Measurements from ENCODE around the gene DGKQ.
A peak's percentile ranks its signal among the peaks of the same experiment; 100 is the strongest.
"Not testable (repeated sequence)": the region's sequence is repeated elsewhere in the genome, so short reads cannot be mapped to it uniquely, and the experiment has no call there.

Gene DGKQ

DNA sequence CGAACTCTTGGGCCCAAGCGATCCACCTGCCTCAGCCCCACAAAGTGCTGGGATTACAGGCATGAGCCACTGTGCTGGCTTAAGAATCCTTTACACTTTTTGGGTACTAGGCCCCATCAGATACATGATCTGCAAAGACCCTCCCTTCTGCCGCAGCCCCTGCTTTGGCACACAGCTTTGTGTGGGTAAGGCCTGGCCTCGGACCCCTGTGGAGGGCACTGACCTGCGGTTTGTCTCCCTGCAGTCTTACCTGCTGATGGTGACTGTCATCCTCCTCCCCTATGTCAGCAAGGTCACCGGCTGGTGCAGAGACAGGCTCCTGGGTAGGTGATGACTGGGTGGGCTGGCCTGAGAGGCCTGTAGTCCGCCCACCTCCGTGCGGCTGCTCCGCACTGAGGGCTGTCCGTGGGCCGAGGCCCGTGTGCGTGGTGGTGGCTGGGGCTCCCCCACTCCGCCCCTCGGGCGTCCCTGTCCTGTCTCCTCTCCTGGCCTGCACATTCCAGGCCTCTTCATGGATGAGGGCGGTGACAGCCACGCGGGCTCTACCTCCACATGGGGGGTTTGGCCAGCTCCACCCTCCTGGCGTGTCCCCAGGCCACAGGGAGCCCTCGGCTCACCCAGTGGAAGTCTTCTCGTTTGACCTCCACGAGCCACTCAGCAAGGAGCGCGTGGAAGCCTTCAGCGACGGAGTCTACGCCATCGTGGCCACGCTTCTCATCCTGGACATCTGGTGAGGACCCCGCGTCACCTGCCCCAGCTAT, 18.0 kb downstream of the DGKQ start:
- no peak overlapping the region for H3K4me3 ChIP-seq
- H3K27ac ChIP-seq: no peak overlapping the region

GRCh38 chr4:954211-955020, 19.0 kb downstream of the DGKQ start:
- no peak overlapping the region for H3K4me3 ChIP-seq
- H3K27ac ChIP-seq: no peak overlapping the region

GRCh38 chr4:953574-953915, 19.8 kb downstream of the DGKQ start:
- no peak overlapping the region for H3K27ac ChIP-seq
- no peak overlapping the region for H3K4me3 ChIP-seq

DNA sequence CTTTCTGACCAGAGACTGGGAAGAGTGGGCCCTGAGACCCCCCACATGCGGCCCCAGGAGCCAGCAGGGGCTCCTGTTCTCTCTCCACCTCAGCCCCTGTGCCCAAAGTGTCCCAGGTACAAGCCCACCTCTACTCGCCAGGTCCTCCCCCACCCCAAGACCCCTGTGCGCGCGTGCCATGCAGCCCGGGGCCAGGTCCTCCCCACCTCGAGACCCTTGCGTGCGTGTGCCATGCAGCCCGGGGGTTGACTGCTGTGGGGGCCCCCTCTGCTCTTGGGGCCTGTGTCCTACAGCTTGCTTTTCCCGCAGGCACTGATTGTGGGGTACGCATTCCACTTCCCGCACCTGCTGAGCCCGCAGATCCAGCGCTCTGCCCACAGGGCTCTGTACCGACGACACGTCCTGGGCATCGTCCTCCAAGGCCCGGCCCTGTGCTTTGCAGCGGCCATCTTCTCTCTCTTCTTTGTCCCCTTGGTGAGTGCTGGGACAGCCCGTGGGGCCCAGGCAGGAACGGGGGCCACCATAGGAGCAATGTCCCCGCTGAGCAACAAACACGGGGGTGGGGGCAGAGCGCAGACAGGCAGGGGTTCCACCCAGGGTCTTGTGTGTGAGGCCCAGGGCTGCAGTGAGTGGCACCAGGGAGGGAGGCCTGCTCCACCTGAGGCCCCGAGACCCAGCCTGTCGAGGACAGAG, 20.3 kb downstream of the DGKQ start:
- no peak overlapping the region for H3K4me3 ChIP-seq
- no peak overlapping the region for H3K27ac ChIP-seq

DNA sequence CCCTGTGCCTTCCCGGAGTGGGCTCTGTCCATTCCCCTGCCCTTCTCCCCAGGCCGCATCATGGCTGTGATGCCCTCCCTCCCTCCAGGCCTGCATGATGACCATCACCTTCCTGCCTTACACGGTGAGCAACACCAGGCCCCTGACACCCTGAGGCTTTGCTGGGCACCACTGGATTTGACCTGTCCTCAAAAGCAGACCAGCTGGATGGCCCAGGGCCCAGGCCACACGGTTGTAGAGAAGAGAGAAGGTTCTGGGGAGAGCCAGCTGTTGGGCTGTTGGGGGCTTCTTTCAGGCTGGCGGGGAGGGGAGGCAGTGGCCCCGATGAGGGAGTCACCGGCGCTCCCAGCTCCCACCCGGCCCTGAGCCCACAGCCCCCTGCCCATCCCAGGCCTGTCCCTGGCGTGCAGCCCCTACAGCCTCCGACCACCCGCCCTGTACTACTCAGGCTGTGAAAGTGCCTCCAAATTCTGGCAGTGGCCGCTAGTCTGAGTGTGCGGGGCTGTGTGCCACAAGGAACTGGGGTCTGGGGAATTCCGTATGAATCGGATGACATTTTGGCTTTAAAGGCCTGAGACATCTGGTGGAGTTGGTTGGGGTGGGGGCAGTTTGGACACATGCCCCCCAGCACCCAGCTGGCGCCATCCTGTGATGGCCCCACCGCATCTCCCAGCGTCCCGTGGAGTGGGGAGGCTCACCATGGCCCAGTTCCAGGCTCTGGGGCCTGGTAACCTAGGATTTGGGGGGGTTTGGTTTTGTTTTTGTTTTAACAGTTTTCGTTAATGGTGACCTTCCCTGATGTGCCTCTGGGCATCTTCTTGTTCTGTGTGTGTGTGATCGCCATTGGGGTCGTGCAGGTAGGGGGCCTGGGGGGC, 21.5 kb downstream of the DGKQ start:
- Histone ChIP-seq H3K4me3 (no peak overlapping the region), H3K27ac (no peak overlapping the region)

GRCh38 chr4:951186-951585, 22.2 kb downstream of the DGKQ start:
- Histone ChIP-seq H3K4me3 (no peak overlapping the region), H3K27ac (no peak overlapping the region)

- no peak overlapping the region for H3K4me3 ChIP-seq
- H3K27ac ChIP-seq: no peak overlapping the region
These were observed 23.0 kb downstream of the DGKQ start for GRCh38 chr4:950136-951020.

- Histone ChIP-seq H3K4me3 (no peak overlapping the region), H3K27ac (no peak overlapping the region)
These were observed 23.7 kb downstream of the DGKQ start for GRCh38 chr4:949656-950055.

DNA sequence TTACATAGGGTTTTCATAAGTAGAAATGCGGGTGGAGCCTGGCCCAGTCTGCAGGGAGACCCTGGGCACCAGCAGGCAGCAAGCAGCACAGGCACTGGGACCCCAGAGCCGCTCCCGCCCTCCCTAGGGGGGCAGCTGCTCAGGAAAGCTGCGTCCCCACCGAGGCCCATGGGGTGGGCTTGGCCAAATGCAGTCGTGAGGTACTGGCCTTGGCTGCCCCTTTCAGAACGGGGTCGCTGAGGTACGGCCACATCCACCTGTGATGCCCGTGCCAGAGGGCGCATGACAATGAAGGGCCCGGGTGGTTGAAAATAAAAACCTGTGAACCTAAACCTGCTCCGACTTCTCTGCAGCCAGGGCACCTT, 24.5 kb downstream of the DGKQ start:
- H3K4me3 ChIP-seq: no peak overlapping the region
- no peak overlapping the region for H3K27ac ChIP-seq

GRCh38 chr4:948101-948935, 25.1 kb downstream of the DGKQ start:
- Histone ChIP-seq H3K27ac (no peak overlapping the region), H3K4me3 (no peak overlapping the region)

DNA sequence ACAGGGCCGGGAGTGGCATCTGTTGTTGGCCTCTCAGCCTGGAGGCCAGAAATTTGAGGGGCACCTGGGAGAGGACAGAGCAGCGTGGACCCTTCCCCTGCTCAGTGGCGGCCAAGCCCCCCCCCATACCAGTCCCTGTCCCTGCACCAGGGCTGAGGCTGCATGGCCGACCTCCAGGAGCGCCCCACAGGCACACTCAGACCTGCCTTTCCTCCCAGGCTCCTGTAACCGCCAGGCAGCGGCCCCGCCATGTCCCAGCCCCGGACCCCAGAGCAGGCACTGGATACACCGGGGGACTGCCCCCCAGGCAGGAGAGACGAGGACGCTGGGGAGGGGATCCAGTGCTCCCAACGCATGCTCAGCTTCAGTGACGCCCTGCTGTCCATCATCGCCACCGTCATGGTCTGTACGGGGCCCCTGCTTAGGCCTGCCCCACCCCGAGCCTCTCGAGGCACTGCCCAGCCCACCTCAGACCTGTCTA, 25.8 kb downstream of the DGKQ start:
- H3K4me3 ChIP-seq: no peak overlapping the region
- no peak overlapping the region for H3K27ac ChIP-seq

DNA sequence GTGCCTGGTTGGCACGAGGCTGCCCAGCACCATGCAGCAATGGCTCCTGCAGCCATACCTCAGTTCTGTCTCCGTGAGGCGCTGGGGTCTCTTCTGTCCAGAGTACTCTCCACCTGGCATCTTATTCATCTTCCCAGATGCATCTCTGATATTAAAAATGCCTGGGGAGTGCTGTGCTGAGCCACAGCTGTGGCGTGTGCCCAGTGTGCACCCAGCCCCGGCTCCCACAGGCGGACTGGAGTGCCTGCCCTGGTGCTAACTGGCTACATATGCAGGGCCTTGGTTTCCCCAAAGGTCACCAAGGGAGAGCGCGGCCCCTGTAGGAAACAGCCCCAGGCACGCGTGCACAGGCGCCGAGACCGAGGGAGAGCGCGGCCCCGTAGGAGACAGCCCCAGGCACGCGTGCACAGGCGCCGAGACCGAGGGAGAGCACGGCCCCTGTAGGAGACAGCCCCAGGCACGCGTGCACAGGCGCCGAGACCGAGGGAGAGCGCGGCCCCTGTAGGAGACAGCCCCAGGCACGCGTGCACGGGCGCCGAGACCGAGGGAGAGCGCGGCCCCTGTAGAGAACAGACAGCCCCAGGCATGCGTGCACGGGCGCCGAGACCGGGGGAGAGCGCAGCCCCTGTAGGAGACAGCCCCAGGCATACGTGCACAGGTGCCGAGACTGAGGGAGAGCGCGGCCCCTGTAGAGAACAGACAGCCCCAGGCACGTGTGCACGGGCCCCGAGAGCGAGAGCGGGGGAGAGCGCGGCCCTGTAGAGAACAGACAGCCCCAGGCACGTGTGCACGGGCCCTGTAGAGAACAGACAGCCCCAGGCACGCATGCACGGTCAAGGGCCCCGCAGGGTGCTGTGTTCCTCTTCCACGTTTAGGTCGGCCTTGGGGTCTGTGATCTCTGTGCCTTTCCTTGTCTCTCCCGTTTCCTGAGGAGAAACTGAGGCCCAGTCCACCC, 26.6 kb downstream of the DGKQ start:
- H3K27ac ChIP-seq: no peak overlapping the region
- no peak overlapping the region for H3K4me3 ChIP-seq

DNA sequence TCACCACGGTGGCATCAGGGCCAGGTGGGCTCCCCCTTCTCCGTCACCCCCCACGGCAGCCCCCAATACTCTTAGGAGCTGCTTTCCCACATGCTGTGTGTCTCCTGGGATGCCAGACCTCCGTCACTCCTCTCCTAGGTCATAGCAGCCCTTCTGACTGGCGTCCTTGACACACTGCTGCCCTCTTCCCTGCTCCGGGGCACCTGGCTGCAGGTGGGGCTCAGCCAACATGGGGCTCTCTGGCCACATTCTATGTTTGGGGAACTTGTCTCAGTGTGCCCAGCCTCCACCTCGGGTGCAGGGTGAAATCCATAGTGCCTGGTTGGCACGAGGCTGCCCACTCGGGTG, 27.3 kb downstream of the DGKQ start:
- H3K27ac ChIP-seq: no peak overlapping the region
- H3K4me3 ChIP-seq: no peak overlapping the region

- Histone ChIP-seq H3K27ac (no peak overlapping the region), H3K4me3 (no peak overlapping the region)
These were observed 27.9 kb downstream of the DGKQ start for GRCh38 chr4:945274-946102.

- not testable (repeated sequence) for H3K4me3 ChIP-seq, H3K27ac ChIP-seq
These were observed 33.9 kb downstream of the DGKQ start for GRCh38 chr4:939508-939907.

- peak overlapping the region; percentile 77 to 99 (median 97) for H3K4me3 ChIP-seq
- peak overlapping the region in 20 of 21 experiments; percentile 60 to 99 (median 96) for H3K27ac ChIP-seq
These were observed 40.7 kb downstream of the DGKQ start for GRCh38 chr4:932713-933070.
